DMS 273 (cell line): ENCODE results near the gene HLA-B.
"Not testable (repeated sequence)": the region's sequence is repeated elsewhere in the genome, so short reads cannot be mapped to it uniquely, and the experiment has no call there.

ENCODE experiments used
- DNase-seq: peaks from one replicate; lab custom pipeline; 2025; ENCODE audit not compliant: unreplicated experiment; lab: John Stamatoyannopoulos, UW

The HLA-B gene

GRCh38 chr6:31385041-31385440, 28.1 kb upstream of the HLA-B start:
- DNase-seq, result no peak

- DNase-seq, result no peak
Observed at GRCh38 chr6:31383149-31383548, 26.2 kb upstream of the HLA-B start.

- DNase-seq, result no peak
Observed at GRCh38 chr6:31381666-31382065, 24.7 kb upstream of the HLA-B start.

- no peak for DNase-seq
Observed at GRCh38 chr6:31379850-31380249, 22.9 kb upstream of the HLA-B start.

- no peak for DNase-seq
Observed at GRCh38 chr6:31378721-31379103, 21.7 kb upstream of the HLA-B start.

- DNase-seq, result no peak
Observed at GRCh38 chr6:31378062-31378720, 21.2 kb upstream of the HLA-B start.

GRCh38 chr6:31377029-31377428, 20.1 kb upstream of the HLA-B start:
- no peak for DNase-seq

- DNase-seq, result no peak
Observed at GRCh38 chr6:31375699-31376098, 18.7 kb upstream of the HLA-B start.

GRCh38 chr6:31374118-31374517, 17.1 kb upstream of the HLA-B start:
- not testable (repeated sequence) for DNase-seq

GRCh38 chr6:31368461-31368860, 11.5 kb upstream of the HLA-B start:
- no peak for DNase-seq

- peak; percentile 94 for DNase-seq
Observed at GRCh38 chr6:31366693-31367470, 9.9 kb upstream of the HLA-B start.

GRCh38 chr6:31365864-31366263, 8.9 kb upstream of the HLA-B start:
- no peak for DNase-seq

GRCh38 chr6:31363811-31364210, 6.8 kb upstream of the HLA-B start:
- no peak for DNase-seq

- DNase-seq, result no peak
Observed at GRCh38 chr6:31362751-31363150, 5.8 kb upstream of the HLA-B start.

GRCh38 chr6:31359581-31359980, 2.6 kb upstream of the HLA-B start:
- DNase-seq, result no peak

GRCh38 chr6:31358302-31358701, 1.3 kb upstream of the HLA-B start:
- no peak for DNase-seq

- DNase-seq, result no peak
Observed at GRCh38 chr6:31357886-31358285, 907 bp upstream of the HLA-B start.

- peak; percentile 15 for DNase-seq
Observed at GRCh38 chr6:31356216-31356945, 598 bp downstream of the HLA-B start.

- DNase-seq, result no peak
Observed at GRCh38 chr6:31355583-31355948, 1.4 kb downstream of the HLA-B start.

- DNase-seq, result no peak
Observed at GRCh38 chr6:31354864-31355582, 2.0 kb downstream of the HLA-B start.

GRCh38 chr6:31354158-31354863, 2.7 kb downstream of the HLA-B start:
- no peak for DNase-seq
